ENCODE measurements around the gene DAP.

GRCh38 chr5:10709933-10710332 is 51.1 kb downstream of the DAP start:
- TF ChIP-seq CTCF (conservative IDR thresholded peaks at IDR 0.05 in 1 of 2, IDR thresholded peaks at IDR 0.05 in 1 of 2; ENCODE audit: low read depth in 1 of 2, low read length in 2 of 2) (no peak), EZH2 (IDR thresholded peaks at IDR 0.05; ENCODE audit: low read length, missing control alignments) (no peak)

All from fibroblast of lung (primary cell).